Urothelium cell line (cell line): ENCODE measurements around the gene KCNK7.

Experiments used
- DNase-seq: peaks from one replicate; pipeline ENCODE4 v3.0.0; 2011; ENCODE audit warnings: low spot score, mixed read lengths
- FAIRE-seq: peaks from 2 replicates; lab custom pipeline; 2011; peaks lifted over from hg19 to GRCh38; lab: Jason Lieb, UNC

KCNK7 gene

DNA sequence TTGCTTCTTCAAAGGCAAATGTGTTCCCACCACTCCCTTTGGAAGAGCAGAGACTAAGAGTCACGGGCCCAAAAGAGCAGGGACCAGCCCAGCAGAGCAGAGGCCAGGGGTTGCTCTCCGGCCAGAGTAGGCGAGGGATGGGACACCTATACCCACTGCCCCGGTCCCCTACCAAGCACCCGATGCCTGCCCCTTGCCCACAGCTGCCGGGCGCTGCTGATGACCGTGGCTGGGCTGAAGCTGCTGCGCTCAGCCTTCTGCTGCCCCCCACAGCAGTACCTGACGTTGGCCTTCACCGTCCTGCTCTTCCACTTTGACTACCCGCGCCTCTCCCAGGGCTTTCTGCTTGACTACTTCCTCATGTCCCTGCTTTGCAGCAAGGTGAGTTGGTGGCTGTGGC is 31.6 kb upstream of the KCNK7 start:
- DNase-seq (no peak), FAIRE-seq (no peak)

DNA sequence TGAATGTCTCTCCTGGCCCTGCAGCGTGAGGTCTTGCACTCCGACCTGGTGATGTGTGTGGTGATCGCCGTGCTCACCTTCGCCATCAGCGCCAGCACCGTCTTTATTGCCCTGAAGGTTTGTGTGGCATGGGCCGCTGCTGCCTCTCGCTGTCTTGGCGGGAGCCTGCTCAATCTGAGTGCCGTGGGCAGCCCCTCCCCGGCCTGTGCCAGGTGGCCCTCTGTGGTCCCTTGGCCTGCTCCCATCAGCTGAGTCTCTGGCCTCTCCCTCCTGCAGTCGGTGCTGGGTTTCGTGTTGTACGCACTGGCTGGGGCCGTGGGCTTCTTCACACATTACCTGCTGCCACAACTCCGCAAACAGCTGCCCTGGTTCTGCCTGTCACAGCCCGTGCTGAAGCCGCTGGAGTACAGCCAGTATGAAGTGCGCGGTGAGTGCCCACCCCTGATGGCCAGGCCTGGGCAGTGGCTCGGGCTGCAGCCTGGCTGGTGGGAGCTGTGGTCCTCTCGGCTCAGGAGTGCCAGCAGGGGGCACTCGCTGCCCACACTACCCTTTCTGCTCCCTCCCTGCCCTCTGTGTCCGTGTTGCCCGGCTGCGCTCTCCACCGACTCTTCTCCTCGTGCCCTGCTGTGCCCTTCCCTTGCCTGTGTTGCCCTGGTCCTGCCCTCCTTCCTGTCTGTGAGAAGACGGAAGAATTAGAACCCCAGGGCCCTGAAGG is 30.2 kb upstream of the KCNK7 start:
- peak; percentile 20 for DNase-seq
- FAIRE-seq: peak; percentile 20

DNA sequence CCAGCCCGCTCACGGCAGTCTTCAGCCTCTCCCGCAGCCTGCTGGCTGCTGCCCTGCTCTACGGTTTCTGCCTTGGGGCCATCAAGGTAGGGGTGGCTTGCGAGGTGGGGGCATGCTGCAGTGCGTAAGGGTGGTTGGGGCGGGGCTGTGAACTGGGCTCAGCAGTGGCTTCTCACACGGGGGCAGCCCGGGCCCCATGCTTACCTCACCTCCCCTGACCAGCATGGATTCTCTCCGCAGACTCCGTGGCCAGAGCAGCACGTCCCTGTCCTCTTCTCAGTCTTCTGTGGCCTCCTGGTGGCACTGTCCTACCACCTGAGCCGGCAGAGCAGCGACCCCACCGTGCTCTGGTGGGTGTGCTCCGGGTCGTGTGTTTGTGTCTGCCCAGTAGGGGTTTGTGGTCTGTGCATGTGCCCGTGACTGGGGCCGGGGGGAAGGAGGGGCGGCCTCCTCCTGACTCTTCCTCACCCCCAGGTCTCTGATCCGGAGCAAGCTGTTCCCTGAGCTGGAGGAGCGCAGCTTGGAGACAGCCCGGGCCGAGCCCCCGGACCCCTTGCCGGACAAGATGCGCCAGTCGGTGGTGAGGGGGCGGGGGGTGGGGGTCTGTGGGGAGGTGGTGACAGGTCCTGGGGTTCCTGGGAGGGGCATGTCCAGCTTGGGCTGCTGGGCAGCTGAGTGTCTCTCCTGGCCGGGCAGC is 29.5 kb upstream of the KCNK7 start:
- DNase-seq (no peak), FAIRE-seq (no peak)

DNA sequence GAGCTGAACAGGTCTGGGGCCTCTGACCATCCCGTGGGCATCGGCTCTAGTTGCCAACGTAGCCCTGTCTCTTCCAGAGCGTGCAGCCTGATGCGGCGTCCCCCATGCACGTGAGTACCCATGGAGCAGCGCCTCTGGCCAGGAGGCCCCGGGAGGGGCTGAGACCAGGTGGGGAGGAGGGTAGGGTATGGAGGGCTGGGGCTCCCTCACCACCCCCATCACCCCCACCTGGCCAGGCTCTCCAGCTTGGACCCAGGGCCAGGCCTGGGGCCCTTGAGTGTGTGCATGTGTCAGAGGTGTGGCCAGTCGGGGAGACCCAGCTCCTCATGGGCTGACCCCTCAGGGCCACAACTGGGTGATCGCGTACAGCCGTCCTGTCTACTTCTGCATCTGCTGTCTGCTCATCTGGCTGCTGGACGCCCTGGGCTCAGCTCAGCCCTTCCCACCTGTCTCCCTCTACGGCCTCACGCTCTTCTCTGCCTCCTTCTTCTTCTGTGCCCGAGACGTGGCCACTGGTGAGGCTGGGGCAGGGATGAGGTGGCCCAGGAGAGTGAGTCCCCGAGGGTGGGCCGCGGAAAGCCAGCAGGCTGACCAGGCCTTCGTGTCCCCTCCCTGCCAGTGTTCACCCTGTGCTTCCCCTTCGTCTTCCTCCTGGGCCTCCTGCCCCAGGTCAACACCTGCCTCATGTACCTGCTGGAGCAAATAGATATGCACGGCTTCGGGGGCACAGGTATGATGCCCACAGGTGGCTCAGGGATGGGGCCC is 28.4 kb upstream of the KCNK7 start:
- DNase-seq (no peak), FAIRE-seq (no peak)

DNA sequence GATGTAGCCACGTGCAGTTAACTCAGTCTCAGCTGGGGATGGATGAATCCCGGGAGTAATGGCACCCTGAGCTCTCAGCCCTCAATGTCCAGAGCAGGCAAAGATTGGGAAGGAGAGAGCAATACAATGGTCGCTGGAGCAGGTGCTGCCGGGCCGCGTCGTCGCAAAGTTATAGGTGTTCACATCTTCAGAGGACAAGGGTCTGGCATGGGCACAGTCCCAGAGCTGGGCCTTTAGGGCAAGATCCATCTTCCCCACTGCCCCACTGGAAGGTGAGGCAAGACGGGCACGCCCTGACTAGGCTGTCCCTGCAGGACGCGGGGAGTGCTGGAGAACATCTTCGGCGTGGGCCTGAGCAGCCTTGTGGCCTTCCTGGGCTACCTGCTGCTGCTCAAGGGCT is 27.6 kb upstream of the KCNK7 start:
- no peak for FAIRE-seq
- DNase-seq: no peak

DNA sequence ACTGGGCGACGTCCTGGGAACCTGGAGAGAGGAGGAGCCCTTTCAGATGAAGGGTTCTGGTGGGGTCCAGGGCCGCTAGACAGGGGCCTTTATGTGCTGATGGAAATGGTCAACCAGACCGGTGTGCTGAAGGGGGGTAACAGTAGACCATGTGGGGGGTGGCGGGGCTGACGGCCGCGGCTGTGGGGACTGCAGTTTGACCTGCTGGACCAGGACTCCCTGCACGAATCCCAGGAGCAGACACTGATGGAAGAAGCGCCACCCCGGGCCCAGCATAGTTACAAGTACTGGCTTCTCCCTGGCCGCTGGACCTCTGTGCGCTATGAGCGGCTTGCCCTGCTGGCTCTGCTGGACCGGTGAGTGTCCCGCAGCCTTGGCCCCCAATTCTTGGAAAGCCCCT is 26.4 kb upstream of the KCNK7 start:
- FAIRE-seq: no peak

DNA sequence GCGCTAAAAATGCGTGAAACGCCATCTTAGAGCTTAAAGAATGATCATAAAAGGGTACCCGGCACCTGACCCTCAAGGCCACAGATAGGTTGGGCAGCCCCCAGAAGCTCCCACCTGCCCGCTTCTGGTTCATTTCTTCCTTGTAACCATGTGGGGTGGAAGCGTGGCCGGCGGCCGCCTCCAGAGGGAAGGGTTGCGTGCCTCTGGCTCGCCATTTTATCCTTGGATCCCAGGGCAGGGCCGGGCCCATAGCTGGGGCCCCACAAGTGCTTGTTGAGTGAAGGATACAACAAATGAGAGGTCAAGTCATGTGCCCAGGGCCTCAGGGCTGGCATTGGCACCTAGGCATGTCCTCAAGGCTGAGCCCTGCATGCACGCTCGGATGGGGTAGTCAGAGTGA is 25.9 kb upstream of the KCNK7 start:
- FAIRE-seq (no peak), DNase-seq (no peak)

More for the DNA sequence above, 26.4 kb upstream of the KCNK7 start:
- DNase-seq: no peak

DNA sequence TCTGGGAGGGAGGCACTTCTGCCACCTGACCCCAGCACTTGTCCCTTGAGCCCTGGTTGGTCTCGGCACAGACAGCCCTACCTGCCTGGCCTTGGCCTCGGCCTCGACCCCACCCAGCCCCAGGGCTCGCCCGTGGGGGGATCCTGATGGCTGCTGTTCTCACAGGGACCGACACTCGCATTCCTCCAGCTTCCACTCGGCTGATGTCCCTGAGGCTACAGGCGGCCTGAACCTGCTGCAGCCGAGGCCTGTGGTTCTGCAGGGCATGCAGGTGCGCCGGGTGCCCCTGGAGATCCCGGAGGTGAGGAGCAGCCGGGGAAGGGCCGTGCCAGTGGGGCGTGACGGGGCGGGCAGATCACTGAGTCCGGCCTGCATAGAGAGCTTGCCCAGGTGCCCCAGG is 25.1 kb upstream of the KCNK7 start:
- DNase-seq (no peak), FAIRE-seq (no peak)

DNA sequence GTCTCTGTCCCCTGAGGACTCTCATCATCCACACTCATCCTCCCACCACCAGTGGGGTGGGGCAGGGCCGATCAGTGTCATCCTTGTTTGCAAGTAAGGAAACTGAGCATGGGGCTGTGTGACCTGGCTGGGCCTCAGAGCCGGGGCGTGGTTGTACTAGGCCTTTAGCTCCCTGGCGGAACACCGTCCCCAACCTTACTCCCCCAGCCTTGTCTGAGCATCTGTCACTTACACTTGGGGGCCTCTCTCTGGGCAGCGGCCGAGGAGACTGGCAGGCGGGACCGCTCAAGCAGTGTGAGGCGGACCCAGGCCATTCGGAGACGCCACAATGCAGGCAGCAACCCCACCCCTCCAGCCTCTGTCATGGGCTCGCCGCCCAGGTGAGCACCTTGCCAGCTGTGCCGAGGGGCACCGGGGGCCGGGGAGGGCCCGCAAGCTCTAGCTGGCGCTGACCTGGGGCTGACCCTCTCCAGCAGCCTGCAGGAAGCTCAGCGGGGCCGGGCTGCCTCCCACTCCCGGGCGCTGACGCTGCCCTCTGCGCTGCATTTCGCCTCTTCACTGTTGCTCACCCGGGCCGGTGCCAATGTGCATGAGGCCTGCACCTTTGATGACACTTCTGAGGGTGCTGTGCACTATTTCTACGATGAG is 23.8 kb upstream of the KCNK7 start:
- no peak for DNase-seq
- no peak for FAIRE-seq

DNA sequence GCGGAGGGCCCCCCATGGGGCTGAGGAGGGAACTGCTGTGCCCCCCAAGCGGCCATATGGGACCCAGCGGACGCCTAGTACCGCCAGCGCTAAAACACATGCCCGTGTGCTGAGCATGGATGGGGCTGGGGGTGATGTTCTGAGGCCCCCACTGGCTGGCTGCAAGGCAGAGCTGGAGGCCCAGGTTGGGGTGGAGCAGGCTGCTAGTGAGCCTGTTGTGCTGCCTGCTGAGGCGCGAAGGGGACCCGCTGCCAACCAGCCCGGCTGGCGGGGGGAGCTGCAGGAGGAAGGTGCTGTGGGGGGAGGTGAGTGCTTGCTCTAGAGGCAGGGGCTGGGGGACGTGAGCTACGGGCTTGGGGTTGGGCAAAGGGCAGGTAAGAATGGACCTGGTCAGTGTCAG is 23.2 kb upstream of the KCNK7 start:
- DNase-seq (no peak), FAIRE-seq (no peak)

DNA sequence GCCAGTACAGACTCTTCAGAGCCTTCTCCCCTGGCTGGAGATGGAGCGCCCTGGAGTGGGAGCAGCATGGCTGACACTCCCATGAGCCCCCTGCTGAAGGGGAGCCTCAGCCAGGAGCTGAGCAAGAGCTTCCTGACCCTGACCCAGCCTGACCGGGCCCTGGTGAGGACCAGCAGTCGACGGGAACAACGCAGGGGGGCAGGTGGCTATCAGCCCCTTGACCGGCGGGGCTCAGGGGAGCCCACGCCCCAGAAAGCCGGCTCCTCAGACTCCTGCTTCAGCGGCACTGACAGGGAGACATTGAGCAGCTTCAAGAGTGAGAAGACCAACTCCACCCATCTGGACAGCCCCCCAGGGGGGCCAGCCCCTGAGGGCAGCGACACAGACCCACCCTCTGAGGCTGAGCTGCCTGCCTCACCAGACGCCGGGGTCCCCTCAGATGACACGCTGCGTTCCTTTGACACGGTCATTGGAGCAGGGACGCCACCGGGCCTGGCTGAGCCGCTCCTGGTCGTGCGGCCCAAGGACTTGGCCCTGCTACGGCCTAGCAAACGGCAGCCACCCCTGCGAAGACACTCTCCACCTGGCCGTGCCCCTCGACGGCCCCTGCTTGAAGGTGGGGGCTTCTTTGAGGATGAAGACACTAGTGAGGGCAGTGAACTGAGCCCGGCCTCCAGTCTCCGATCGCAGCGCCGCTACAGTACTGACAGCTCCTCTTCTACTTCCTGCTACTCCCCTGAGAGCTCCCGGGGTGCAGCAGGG is 22.6 kb upstream of the KCNK7 start:
- no peak for FAIRE-seq
- DNase-seq: no peak

DNA sequence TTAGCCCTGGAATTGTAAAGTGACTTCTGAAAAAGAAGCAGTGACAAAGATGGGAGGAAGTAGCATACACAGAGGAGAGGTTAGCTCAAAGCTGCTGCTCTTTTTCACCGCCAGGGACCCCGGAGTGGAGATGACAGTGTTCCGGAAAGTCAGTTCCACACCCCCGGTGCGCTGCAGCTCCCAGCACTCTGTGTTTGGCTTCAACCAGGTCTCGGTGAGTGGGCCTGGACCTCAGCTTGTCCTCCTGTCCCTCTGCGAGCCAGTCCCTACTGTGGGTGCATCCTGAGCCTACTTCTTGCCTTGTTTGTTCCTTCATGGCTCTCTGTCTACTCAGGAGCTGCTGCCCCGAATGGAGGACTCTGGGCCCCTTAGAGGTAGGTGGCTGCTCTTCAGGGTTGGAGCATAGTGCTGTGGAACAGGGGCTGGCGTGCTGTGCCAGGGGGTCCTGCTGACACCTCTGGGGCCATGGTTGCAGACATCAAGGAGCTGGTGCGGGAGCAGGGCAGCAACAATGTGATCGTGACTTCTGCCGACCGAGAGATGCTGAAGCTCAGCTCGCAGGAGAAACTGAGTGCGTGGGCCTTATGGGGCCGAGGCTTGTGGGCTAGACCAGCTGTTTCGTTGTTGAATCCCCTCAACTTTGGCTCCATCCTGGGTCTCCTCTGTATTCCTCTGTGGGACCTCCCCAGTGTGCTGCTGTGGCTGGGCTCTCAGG is 21.7 kb upstream of the KCNK7 start:
- no peak for FAIRE-seq
- DNase-seq: no peak

DNA sequence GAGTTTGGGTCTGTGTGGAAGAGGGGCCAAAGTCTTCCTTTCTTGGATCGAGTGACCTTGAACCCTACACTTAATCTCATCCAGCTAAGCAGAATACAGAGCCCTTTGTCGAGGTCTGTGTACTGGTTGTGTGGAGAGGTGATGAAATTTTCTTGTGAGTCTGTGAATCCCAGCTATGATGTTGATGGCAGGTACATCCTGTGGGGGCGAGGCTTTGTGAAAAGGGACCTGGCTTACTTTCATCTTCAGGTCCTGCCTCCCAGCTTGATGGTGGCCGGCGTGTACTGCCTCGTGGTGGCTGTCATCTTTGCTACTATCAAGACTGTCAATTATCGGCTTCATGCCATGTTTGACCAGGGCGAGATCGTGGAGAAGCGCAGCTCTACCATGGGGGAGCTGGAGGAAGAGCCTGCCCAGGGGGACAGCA is 21.0 kb upstream of the KCNK7 start:
- DNase-seq (no peak), FAIRE-seq (no peak)

DNA sequence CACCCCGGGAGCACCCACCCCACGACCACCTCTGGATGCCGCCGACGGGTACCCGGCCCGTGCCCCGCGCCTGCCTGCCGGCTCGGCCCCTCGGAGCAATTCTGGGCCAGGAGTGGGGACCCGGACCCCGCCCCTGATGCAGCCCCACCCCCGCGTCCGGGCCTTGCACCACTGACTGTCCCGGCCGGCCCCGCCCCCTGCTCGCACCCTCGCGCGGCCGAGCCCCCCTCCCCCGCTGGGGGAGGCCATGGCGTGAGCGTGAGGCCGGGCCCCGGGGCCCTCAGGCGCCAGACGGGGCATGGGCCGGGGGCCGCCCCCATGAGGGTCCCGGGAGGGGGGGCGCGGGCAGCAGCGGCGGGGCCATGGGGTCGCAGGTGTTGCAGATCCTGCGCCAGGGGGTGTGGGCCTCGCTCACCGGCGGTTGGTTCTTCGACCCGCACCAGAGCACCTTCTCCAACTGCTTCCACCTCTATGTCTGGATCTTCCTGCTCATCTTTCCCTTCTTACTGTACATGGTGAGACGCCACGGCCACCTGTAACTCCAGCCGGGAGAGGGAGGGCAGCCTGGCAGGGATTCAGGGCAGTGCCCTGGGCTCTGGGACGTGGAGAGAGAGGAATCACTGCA is 20.5 kb upstream of the KCNK7 start:
- no peak for FAIRE-seq
- DNase-seq: peak; percentile 62

DNA sequence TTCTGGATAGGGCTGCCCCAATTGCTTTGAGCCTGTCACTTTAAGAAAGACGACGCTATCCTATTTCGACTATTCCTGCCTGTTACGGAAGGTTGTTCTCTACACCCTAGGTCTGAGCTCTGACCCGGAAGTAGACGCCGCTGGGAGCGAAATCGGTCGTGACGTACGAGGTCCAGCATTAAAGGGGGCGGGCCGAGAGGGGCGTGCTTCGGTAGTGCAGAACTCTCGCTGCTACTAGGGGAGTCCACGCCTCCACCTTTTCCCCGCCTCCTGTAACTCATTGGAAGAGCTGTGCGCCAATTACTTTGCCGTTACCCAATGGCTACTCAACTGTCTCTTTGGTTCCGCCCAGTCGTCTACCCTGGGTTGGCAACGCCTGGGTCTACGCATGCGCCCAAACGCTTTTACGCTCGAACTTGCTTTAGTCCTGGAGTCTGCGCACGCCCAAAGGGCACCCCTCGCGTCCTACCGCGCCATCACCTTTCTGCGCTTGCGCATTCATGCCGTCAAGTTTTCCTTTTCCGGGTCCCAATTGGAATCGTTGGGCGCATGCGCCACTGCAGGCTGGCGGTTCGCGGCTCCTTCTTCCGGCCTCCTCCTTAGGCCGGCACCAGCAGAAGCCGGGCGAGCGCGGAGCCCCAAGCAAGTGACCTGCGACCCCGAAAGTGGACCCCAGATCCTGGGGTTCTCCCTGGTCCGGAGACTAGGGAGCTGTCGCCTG is 19.8 kb upstream of the KCNK7 start, which contains the start of gene PCNX3:
Gene PCNX3 (plus strand): TSS at position 548 of the 721 bp plus-strand sequence. CDS start 536 bp downstream, outside the sequence.
- peak; percentile 100 for DNase-seq
- peak; percentile 94 for FAIRE-seq

DNA sequence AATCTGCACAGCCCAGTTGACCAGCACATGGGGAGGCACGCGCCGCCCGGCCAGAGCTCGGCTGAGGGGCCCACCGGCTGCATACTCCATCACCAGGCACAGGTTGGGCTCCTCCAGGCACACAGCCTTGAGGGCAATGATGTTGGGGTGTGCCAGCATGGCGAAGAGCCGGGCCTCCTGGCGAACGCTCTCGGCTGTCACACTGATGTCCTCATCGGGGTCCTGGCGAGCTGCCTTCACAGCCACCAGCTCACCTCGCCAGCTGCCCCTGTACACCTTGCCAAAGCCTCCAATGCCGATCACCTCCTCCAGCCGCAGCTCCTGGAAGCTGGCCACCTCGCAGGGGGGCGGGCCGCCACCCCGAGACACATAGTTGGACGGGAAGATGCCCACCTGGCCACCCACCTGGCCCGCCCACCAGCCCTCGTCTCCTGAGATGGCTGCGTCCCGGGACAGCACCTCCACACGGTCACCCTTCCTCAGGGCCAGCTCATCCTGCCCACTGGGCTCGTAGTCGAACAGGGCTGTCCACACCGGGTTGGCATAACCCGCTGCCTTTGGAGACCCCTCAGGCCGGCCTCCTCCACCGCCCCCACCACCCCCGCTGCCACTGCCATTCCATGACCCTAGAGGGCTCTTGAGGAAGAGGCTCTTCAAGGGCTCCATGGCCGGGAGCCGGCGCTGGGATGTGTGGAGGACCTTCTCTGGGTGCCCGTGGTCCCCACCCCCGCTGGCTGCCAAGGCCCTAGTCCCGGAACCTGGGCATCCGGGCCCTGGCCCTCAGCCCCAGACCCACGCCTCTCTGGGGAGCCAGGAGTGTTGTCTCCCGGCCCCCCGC is 17.7 kb upstream of the KCNK7 start:
- no peak for FAIRE-seq
- DNase-seq: no peak

DNA sequence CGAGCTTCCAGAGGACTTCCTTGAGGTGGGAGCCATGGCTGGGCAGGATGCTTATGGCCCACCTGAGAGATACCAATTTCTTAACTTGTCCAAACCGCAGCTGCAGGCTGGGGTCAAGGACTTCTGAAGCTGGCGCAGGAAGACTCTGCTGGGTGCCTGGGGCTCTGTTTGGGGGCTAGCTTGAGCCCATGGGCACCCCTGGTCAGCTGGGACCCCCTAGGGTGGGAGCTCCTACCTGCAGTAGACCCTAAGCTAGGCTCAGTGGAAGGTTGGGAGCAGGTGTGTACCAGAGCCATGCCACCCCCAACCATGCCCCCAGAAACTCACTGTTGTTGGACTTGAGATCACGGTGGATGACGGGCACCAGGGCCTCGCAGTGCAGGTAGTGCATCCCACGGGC is 17.1 kb upstream of the KCNK7 start:
- DNase-seq: no peak
- no peak for FAIRE-seq
